Neural progenitor cell (in vitro differentiated cells): ENCODE measurements around the gene RNF224. TPM values are rescaled to one million over a fixed set of nuclear protein-coding genes. Genes with fewer than 3 reads are reported as not detected.

Source experiments
- DNase-seq: peaks from one replicate; pipeline ENCODE4 v3.0.0-alpha.2; 2016; ENCODE audit warnings: low spot score
- H2AFZ ChIP-seq: fragments of 200-600 bp; sonication (generic); replicated peaks from 2 replicates; pipeline ENCODE4 v1.6.1; 2016; ENCODE audit warnings: antibody characterized with exemption
- H3F3A ChIP-seq: fragments of 200-600 bp; sonication (generic); 2 replicates; pipeline ENCODE4 v1.6.1; 2016; ENCODE audit warnings: antibody characterized with exemption, low read depth
- H3K27ac ChIP-seq: fragments of 200-600 bp; sonication (generic); 2 replicates; pipeline ENCODE4 v1.5.1; 2016; ENCODE audit warnings: mild to moderate bottlenecking
- H3K27me3 ChIP-seq: fragments of 200-600 bp; sonication (generic); 2 replicates; pipeline ENCODE4 v1.6.1; 2016; ENCODE audit warnings: mild to moderate bottlenecking, moderate library complexity
- H3K36me3 ChIP-seq: fragments of 200-600 bp; sonication (generic); 2 replicates; pipeline ENCODE4 v1.5.1; 2016
- H3K4me1 ChIP-seq: fragments of 200-600 bp; sonication (generic); 2 replicates; pipeline ENCODE4 v1.6.1; 2016; ENCODE audit warnings: mixed run types
- H3K4me2 ChIP-seq: fragments of 200-600 bp; sonication (generic); 2 replicates; pipeline ENCODE4 v1.6.1; 2016
- H3K4me3 ChIP-seq: fragments of 200-600 bp; sonication (generic); 2 replicates; pipeline ENCODE4 v1.5.1; 2016
- H3K79me2 ChIP-seq: fragments of 200-600 bp; sonication (generic); 2 replicates; pipeline ENCODE4 v1.6.1; 2016; ENCODE audit warnings: low read depth
- H3K9ac ChIP-seq: fragments of 200-600 bp; sonication (generic); 2 replicates; pipeline ENCODE4 v1.6.1; 2016
- H3K9me3 ChIP-seq: fragments of 200-600 bp; sonication (generic); 2 replicates; pipeline ENCODE4 v1.5.1; 2016; ENCODE audit warnings: low read depth
- H4K20me1 ChIP-seq: fragments of 200-600 bp; sonication (generic); 2 replicates; pipeline ENCODE4 v1.6.1; 2016; ENCODE audit warnings: low read depth
- H3K27ac Mint-ChIP-seq: 3 replicates; pipeline ENCODE4 v1.8.0; 2021; ENCODE audit warnings: mixed read lengths
- H3K27me3 Mint-ChIP-seq: 2 replicates; pipeline ENCODE4 v1.8.0; 2022; ENCODE audit warnings: low read depth, mild to moderate bottlenecking, inconsistent platforms, moderate library complexity, mixed read lengths; ENCODE audit not compliant: insufficient read depth
- H3K36me3 Mint-ChIP-seq: 3 replicates; pipeline ENCODE4 v1.8.0; 2021; ENCODE audit warnings: mixed read lengths
- H3K4me1 Mint-ChIP-seq: 3 replicates; pipeline ENCODE4 v1.8.0; 2021; ENCODE audit warnings: mixed read lengths
- H3K4me3 Mint-ChIP-seq: 3 replicates; pipeline ENCODE4 v1.8.0; 2021; ENCODE audit warnings: mild to moderate bottlenecking, moderate library complexity, mixed read lengths
- H3K9me3 Mint-ChIP-seq: 3 replicates; pipeline ENCODE4 v1.8.0; 2020; ENCODE audit warnings: mixed read lengths
- CTCF ChIP-seq: fragments of 200-600 bp; sonication (generic); IDR thresholded peaks from 2 replicates; pipeline ENCODE4 v1.5.1; 2017; ENCODE audit warnings: antibody characterized with exemption, mild to moderate bottlenecking
- EZH2 ChIP-seq: fragments of 200-600 bp; sonication (generic); IDR thresholded peaks from 2 replicates; pipeline ENCODE4 v1.6.1; 2017; ENCODE audit warnings: antibody characterized with exemption, mild to moderate bottlenecking, moderate library complexity
- EZH2phosphoT487 ChIP-seq: fragments of 200-600 bp; sonication (generic); IDR thresholded peaks from 2 replicates; pipeline ENCODE4 v1.6.1; 2017; ENCODE audit warnings: antibody characterized with exemption
- total RNA-seq: library from RNA; depleted of rRNA; stranded (reverse); fragments of >200 nt; gene quantifications from 2 replicates; pipeline ENCODE4 v1.2.3, GENCODE V29; 2015; ENCODE audit warnings: low replicate concordance

RNF224 gene
- total RNA-seq, 1 donor from 2014 or later: not detected

- Histone ChIP-seq H3K36me3 (no peaks in the 10 kb centered on the region), H3F3A (no peaks in the 10 kb centered on the region), H3K27ac (no peak overlapping the region), H4K20me1 (no peaks in the 10 kb centered on the region), H3K4me2 (no peak overlapping the region), H3K79me2 (no peaks in the 10 kb centered on the region), H2AFZ (no peak overlapping the region), H3K9me3 (no peaks in the 10 kb centered on the region), H3K4me1 (no peaks in the 10 kb centered on the region), H3K9ac (no peak overlapping the region), H3K4me3 (no peak overlapping the region), H3K27me3 (no peaks in the 10 kb centered on the region)
- Mint-ChIP-seq H3K36me3 (no peaks in the 10 kb centered on the region), H3K27ac (no peak overlapping the region), H3K4me3 (no peak overlapping the region), H3K27me3 (peaks cover 6% of the 10 kb centered on the region), H3K9me3 (no peaks in the 10 kb centered on the region), H3K4me1 (peaks cover 3% of the 10 kb centered on the region)
- no peak for DNase-seq
- TF ChIP-seq EZH2phosphoT487 (no peak), CTCF (no peak), EZH2 (no peak)
Observed at GRCh38 chr9:137228506-137228967, 1.2 kb downstream of the RNF224 start.

GRCh38 chr9:137228968-137229896 is 1.9 kb downstream of the RNF224 start:
- no peaks in the 10 kb centered on the region for H3K27me3 ChIP-seq
- H3K4me3 ChIP-seq: no peak overlapping the region
- Mint-ChIP-seq H3K4me1 (peaks cover 3% of the 10 kb centered on the region), H3K36me3 (no peaks in the 10 kb centered on the region), H3K27ac (no peak overlapping the region), H3K27me3 (peaks cover 4% of the 10 kb centered on the region), H3K4me3 (no peak overlapping the region), H3K9me3 (no peaks in the 10 kb centered on the region)
- H3K4me2 ChIP-seq: no peak overlapping the region
- no peak overlapping the region for H3K9ac ChIP-seq
- no peaks in the 10 kb centered on the region for H3K4me1 ChIP-seq
- no peaks in the 10 kb centered on the region for H3K9me3 ChIP-seq
- H4K20me1 ChIP-seq: no peaks in the 10 kb centered on the region
- H3K79me2 ChIP-seq: no peaks in the 10 kb centered on the region
- DNase-seq: no peak
- H3K27ac ChIP-seq: no peak overlapping the region
- TF ChIP-seq CTCF (no peak), EZH2phosphoT487 (no peak), EZH2 (no peak)
- H2AFZ ChIP-seq: no peak overlapping the region
- no peaks in the 10 kb centered on the region for H3K36me3 ChIP-seq
- no peaks in the 10 kb centered on the region for H3F3A ChIP-seq

GRCh38 chr9:137229903-137230704 is 2.8 kb downstream of the RNF224 start:
- H3K27me3 ChIP-seq: no peaks in the 10 kb centered on the region
- no peak for DNase-seq
- no peaks in the 10 kb centered on the region for H4K20me1 ChIP-seq
- Mint-ChIP-seq H3K9me3 (no peaks in the 10 kb centered on the region), H3K4me1 (peaks cover 3% of the 10 kb centered on the region), H3K4me3 (no peak overlapping the region), H3K27me3 (peaks cover 6% of the 10 kb centered on the region), H3K36me3 (no peaks in the 10 kb centered on the region), H3K27ac (no peak overlapping the region)
- H3K9me3 ChIP-seq: no peaks in the 10 kb centered on the region
- no peak overlapping the region for H3K4me2 ChIP-seq
- no peak overlapping the region for H3K27ac ChIP-seq
- TF ChIP-seq EZH2phosphoT487 (no peak), EZH2 (no peak), CTCF (no peak)
- H3K79me2 ChIP-seq: no peaks in the 10 kb centered on the region
- H3K9ac ChIP-seq: no peak overlapping the region
- no peak overlapping the region for H2AFZ ChIP-seq
- no peaks in the 10 kb centered on the region for H3K4me1 ChIP-seq
- H3F3A ChIP-seq: no peaks in the 10 kb centered on the region
- no peaks in the 10 kb centered on the region for H3K36me3 ChIP-seq
- H3K4me3 ChIP-seq: no peak overlapping the region
